Measurements from ENCODE around the gene MYOG. TPM values are rescaled to one million over a fixed set of nuclear protein-coding genes. Genes with fewer than 3 reads are reported as not detected.

The MYOG gene
- total and polyA plus RNA-seq, 2 donors = 12.7 TPM; not detected in 1

- WGBS = 91% methylated on average over 6 of the region's 6 CpGs
- no peaks in the 10 kb centered on the region for H3K36me3 ChIP-seq (ENCODE audit: insufficient read depth)
- H3K4me3 ChIP-seq (ENCODE audit: low read depth, low read length) = no peak overlapping the region
- DNase-seq (ENCODE audit: extremely low spot score) = no peak
- H3K4me1 ChIP-seq (ENCODE audit: insufficient read depth) = no peaks in the 10 kb centered on the region
- no peak overlapping the region for H3K27ac ChIP-seq (ENCODE audit: low read depth)
Observed at GRCh38 chr1:203103829-203104495, 18.1 kb upstream of the MYOG start.

- Histone ChIP-seq H3K36me3 (ENCODE audit: insufficient read depth) (no peaks in the 10 kb centered on the region), H3K27ac (ENCODE audit: low read depth) (no peak overlapping the region), H3K4me3 (ENCODE audit: low read depth, low read length) (no peak overlapping the region), H3K4me1 (ENCODE audit: insufficient read depth) (no peaks in the 10 kb centered on the region)
- WGBS = 60% methylated on average over 4 of the region's 4 CpGs
- no peak for DNase-seq (ENCODE audit: extremely low spot score)
Observed at GRCh38 chr1:203103216-203103615, 17.4 kb upstream of the MYOG start.

- 73% methylated on average over 6 of the region's 6 CpGs for WGBS
- Histone ChIP-seq H3K4me1 (ENCODE audit: insufficient read depth) (no peaks in the 10 kb centered on the region), H3K27ac (ENCODE audit: low read depth) (no peak overlapping the region), H3K4me3 (ENCODE audit: low read depth, low read length) (no peak overlapping the region), H3K36me3 (ENCODE audit: insufficient read depth) (no peaks in the 10 kb centered on the region)
- DNase-seq (ENCODE audit: extremely low spot score) = no peak
Observed at GRCh38 chr1:203101813-203102634, 16.2 kb upstream of the MYOG start.

- no peak for DNase-seq (ENCODE audit: extremely low spot score)
- no peaks in the 10 kb centered on the region for H3K36me3 ChIP-seq (ENCODE audit: insufficient read depth)
- H3K27ac ChIP-seq (ENCODE audit: low read depth) = no peak overlapping the region
- H3K4me1 ChIP-seq (ENCODE audit: insufficient read depth) = no peaks in the 10 kb centered on the region
- no peak overlapping the region for H3K4me3 ChIP-seq (ENCODE audit: low read depth, low read length)
Observed at GRCh38 chr1:203100516-203100869, 14.7 kb upstream of the MYOG start.

- Histone ChIP-seq H3K36me3 (ENCODE audit: insufficient read depth) (no peaks in the 10 kb centered on the region), H3K27ac (ENCODE audit: low read depth) (no peak overlapping the region), H3K4me3 (ENCODE audit: low read depth, low read length) (no peak overlapping the region), H3K4me1 (ENCODE audit: insufficient read depth) (no peaks in the 10 kb centered on the region)
- DNase-seq (ENCODE audit: extremely low spot score) = no peak
- 82% methylated on average over 7 of the region's 7 CpGs for WGBS
Observed at GRCh38 chr1:203099805-203100515, 14.1 kb upstream of the MYOG start.

GRCh38 chr1:203098914-203099520 lies 13.2 kb upstream of the MYOG start:
- Histone ChIP-seq H3K4me3 (ENCODE audit: low read depth, low read length) (no peak overlapping the region), H3K4me1 (ENCODE audit: insufficient read depth) (no peaks in the 10 kb centered on the region), H3K36me3 (ENCODE audit: insufficient read depth) (no peaks in the 10 kb centered on the region), H3K27ac (ENCODE audit: low read depth) (no peak overlapping the region)
- 80% methylated on average over 8 of the region's 8 CpGs for WGBS
- no peak for DNase-seq (ENCODE audit: extremely low spot score)

GRCh38 chr1:203098445-203098844 lies 12.6 kb upstream of the MYOG start:
- Histone ChIP-seq H3K4me1 (ENCODE audit: insufficient read depth) (no peaks in the 10 kb centered on the region), H3K4me3 (ENCODE audit: low read depth, low read length) (no peak overlapping the region), H3K36me3 (ENCODE audit: insufficient read depth) (no peaks in the 10 kb centered on the region), H3K27ac (ENCODE audit: low read depth) (no peak overlapping the region)
- no peak for DNase-seq (ENCODE audit: extremely low spot score)
- 73% methylated on average over 1 of the region's 1 CpG for WGBS

- no peaks in the 10 kb centered on the region for H3K4me1 ChIP-seq (ENCODE audit: insufficient read depth)
- WGBS = 87% methylated on average over 1 of the region's 1 CpG
- DNase-seq (ENCODE audit: extremely low spot score) = no peak
Observed at GRCh38 chr1:203097001-203097400, 11.2 kb upstream of the MYOG start.

GRCh38 chr1:203096566-203096965 lies 10.8 kb upstream of the MYOG start:
- DNase-seq (ENCODE audit: extremely low spot score) = no peak

More at GRCh38 chr1:203097001-203097400, 11.2 kb upstream of the MYOG start:
- Histone ChIP-seq H3K27ac (ENCODE audit: low read depth) (no peak overlapping the region), H3K4me3 (ENCODE audit: low read depth, low read length) (no peak overlapping the region), H3K36me3 (ENCODE audit: insufficient read depth) (no peaks in the 10 kb centered on the region)

GRCh38 chr1:203095061-203095690 lies 9.4 kb upstream of the MYOG start:
- WGBS = 93% methylated on average over 1 of the region's 1 CpG
- no peak overlapping the region for H3K27ac ChIP-seq (ENCODE audit: low read depth)
- no peak overlapping the region for H3K4me3 ChIP-seq (ENCODE audit: low read depth, low read length)
- no peaks in the 10 kb centered on the region for H3K36me3 ChIP-seq (ENCODE audit: insufficient read depth)
- no peaks in the 10 kb centered on the region for H3K4me1 ChIP-seq (ENCODE audit: insufficient read depth)
- DNase-seq (ENCODE audit: extremely low spot score) = no peak

More at GRCh38 chr1:203096566-203096965, 10.8 kb upstream of the MYOG start:
- Histone ChIP-seq H3K4me3 (ENCODE audit: low read depth, low read length) (no peak overlapping the region), H3K27ac (ENCODE audit: low read depth) (no peak overlapping the region), H3K4me1 (ENCODE audit: insufficient read depth) (no peaks in the 10 kb centered on the region), H3K36me3 (ENCODE audit: insufficient read depth) (no peaks in the 10 kb centered on the region)

- Histone ChIP-seq H3K27ac (ENCODE audit: low read depth) (no peak overlapping the region), H3K4me3 (ENCODE audit: low read depth, low read length) (no peak overlapping the region), H3K4me1 (ENCODE audit: insufficient read depth) (no peaks in the 10 kb centered on the region), H3K36me3 (ENCODE audit: insufficient read depth) (no peaks in the 10 kb centered on the region)
- 78% methylated on average over 1 of the region's 1 CpG for WGBS
- DNase-seq (ENCODE audit: extremely low spot score) = no peak
Observed at GRCh38 chr1:203093754-203094410, 8.1 kb upstream of the MYOG start.

GRCh38 chr1:203091761-203092330 lies 6.0 kb upstream of the MYOG start:
- 69% methylated on average over 6 of the region's 6 CpGs for WGBS
- Histone ChIP-seq H3K4me3 (ENCODE audit: low read depth, low read length) (no peak overlapping the region), H3K4me1 (ENCODE audit: insufficient read depth) (no peaks in the 10 kb centered on the region), H3K36me3 (ENCODE audit: insufficient read depth) (no peaks in the 10 kb centered on the region), H3K27ac (ENCODE audit: low read depth) (no peak overlapping the region)
- DNase-seq (ENCODE audit: extremely low spot score) = no peak

- Histone ChIP-seq H3K36me3 (ENCODE audit: insufficient read depth) (no peaks in the 10 kb centered on the region), H3K4me3 (ENCODE audit: low read depth, low read length) (no peak overlapping the region), H3K4me1 (ENCODE audit: insufficient read depth) (no peaks in the 10 kb centered on the region), H3K27ac (ENCODE audit: low read depth) (no peak overlapping the region)
- DNase-seq (ENCODE audit: extremely low spot score) = no peak
- WGBS = 94% methylated on average over 4 of the region's 4 CpGs
Observed at GRCh38 chr1:203091199-203091477, 5.3 kb upstream of the MYOG start.
